B cell (primary cell): ENCODE data around the gene RRM1. TPM values are rescaled to one million over a fixed set of nuclear protein-coding genes. Genes with fewer than 3 reads are reported as not detected.

ENCODE experiments used
- ATAC-seq: fragments of 200-7000 bp; cut with Tn5 transposase; one replicate; pipeline ENCODE4 v1.10.0; 2021; ENCODE audit warnings: low read depth, mild to moderate bottlenecking, moderate number of reproducible peaks, moderate library complexity
- CTCF ChIA-PET: fragments of 350-600 bp; sonication (Branson Sonifier 250); formaldehyde crosslinking; loops from one replicate; lab custom pipeline; 2021; ENCODE audit warnings: antibody characterized with exemption, inconsistent platforms; lab: Charles Lee
- POLR2A ChIA-PET: fragments of 350-600 bp; sonication (Branson Sonifier 250); formaldehyde crosslinking; loops from one replicate; lab custom pipeline; 2021; ENCODE audit warnings: antibody characterized with exemption; lab: Charles Lee
- DNase-seq: peaks from one replicate; pipeline ENCODE4 v3.0.0; 2013
- H2AFZ ChIP-seq: 2 replicates; pipeline ENCODE4 v1.6.1; 2012; ENCODE audit warnings: mild to moderate bottlenecking, low read depth, low read length; ENCODE audit not compliant: insufficient read depth, poor library complexity, severe bottlenecking
- H3K27ac ChIP-seq, 2 donors: 1 replicate in 1 of 2; 2 replicates in 1 of 2; pipeline ENCODE4 v1.5.1; 2012 to 2013; ENCODE audit warnings: low read length in 2 of 2, mild to moderate bottlenecking in 2 of 2, moderate library complexity in 1 of 2
- H3K27me3 ChIP-seq, 4 experiments: fragments of 200-600 bp in 1 of 4; sonication (generic) in 1 of 4; replicated peaks in 1 of 4; 1 replicate in 2 of 4; 2 replicates in 2 of 4; pipeline versions ENCODE4 v1.6.1 to v1.7.0; 2013 to 2016; ENCODE audit warnings: low read length in 3 of 4, mild to moderate bottlenecking in 2 of 4, mixed read lengths in 1 of 4, moderate library complexity in 1 of 4; ENCODE audit not compliant: insufficient read depth in 4 of 4, control insufficient read depth in 3 of 4; ENCODE audit errors: control extremely low read depth in 1 of 4
- H3K36me3 ChIP-seq, 2 experiments: replicated peaks in 1 of 2; 1 replicate in 1 of 2; 2 replicates in 1 of 2; pipeline versions ENCODE4 v1.6.1 to v1.7.1; 2013; ENCODE audit warnings: low read length in 1 of 2; ENCODE audit not compliant: insufficient read depth in 2 of 2, control insufficient read depth in 1 of 2; ENCODE audit errors: control extremely low read depth in 1 of 2, extremely low read depth in 1 of 2
- H3K4me1 ChIP-seq, 2 donors: fragments of 200-600 bp in 1 of 2; sonication (generic) in 1 of 2; 1 replicate in 1 of 2; 2 replicates in 1 of 2; pipeline versions ENCODE4 v1.5.1 to v1.6.1; 2013 to 2017; ENCODE audit warnings: low read length in 2 of 2; ENCODE audit not compliant: control insufficient read depth in 2 of 2, insufficient read depth in 2 of 2
- H3K4me2 ChIP-seq: replicated peaks from 2 replicates; pipeline ENCODE3; 2012; ENCODE audit warnings: mild to moderate bottlenecking, low read depth, low read length; ENCODE audit not compliant: poor library complexity, severe bottlenecking
- H3K4me3 ChIP-seq, 5 experiments: fragments of 200-600 bp in 1 of 5; sonication (generic) in 1 of 5; 1 replicate in 3 of 5; 2 replicates in 2 of 5; pipeline versions ENCODE4 v1.5.1 to v1.7.0; 2011 to 2016; ENCODE audit warnings: low read length in 4 of 5, mild to moderate bottlenecking in 4 of 5, low read depth in 2 of 5, control low read depth in 1 of 5, moderate library complexity in 1 of 5; ENCODE audit not compliant: insufficient read depth in 1 of 5; ENCODE audit errors: control extremely low read depth in 1 of 5, extremely low read depth in 1 of 5
- H3K79me2 ChIP-seq: fragments of 200-600 bp; sonication (generic); one replicate; pipeline ENCODE4 v1.6.0; 2016; ENCODE audit warnings: low read length; ENCODE audit not compliant: control insufficient read depth, insufficient read depth
- H3K9ac ChIP-seq: fragments of 200-600 bp; sonication (generic); 2 replicates; pipeline ENCODE4 v1.6.1; 2017; ENCODE audit warnings: mild to moderate bottlenecking, low read length, moderate library complexity
- H3K9me3 ChIP-seq, 3 donors: one replicate each; pipeline versions ENCODE4 v1.6.1 to v1.7.1; 2013; ENCODE audit warnings: low read length in 2 of 3; ENCODE audit not compliant: control insufficient read depth in 2 of 3, insufficient read depth in 1 of 3; ENCODE audit errors: control extremely low read depth in 1 of 3
- H4K20me1 ChIP-seq: 2 replicates; pipeline ENCODE4 v1.6.0; 2012; ENCODE audit warnings: mild to moderate bottlenecking, low read length; ENCODE audit not compliant: insufficient read depth, control insufficient read depth, poor library complexity, severe bottlenecking
- H3K27ac Mint-ChIP-seq: one replicate; pipeline ENCODE4 v1.8.0; 2021; ENCODE audit warnings: mixed read lengths
- H3K27me3 Mint-ChIP-seq: one replicate; pipeline ENCODE4 v1.8.0; 2021; ENCODE audit warnings: mixed read lengths
- H3K4me1 Mint-ChIP-seq: one replicate; pipeline ENCODE4 v1.8.0; 2021; ENCODE audit warnings: mixed read lengths
- H3K4me3 Mint-ChIP-seq: one replicate; pipeline ENCODE4 v1.8.0; 2021; ENCODE audit warnings: mixed read lengths
- H3K9me3 Mint-ChIP-seq: one replicate; pipeline ENCODE4 v1.8.0; 2022; ENCODE audit warnings: mixed read lengths; ENCODE audit not compliant: insufficient read depth
- EZH2 ChIP-seq: IDR thresholded peaks from 2 replicates; pipeline ENCODE4 v1.6.1; 2012; ENCODE audit warnings: borderline replicate concordance, low read depth, mild to moderate bottlenecking, moderate library complexity, low read length; ENCODE audit not compliant: insufficient read depth, poor library complexity, severe bottlenecking
- WGBS: methylation state at CpG from one replicate; pipeline ENCODE4 v1.1.5; 2013; ENCODE audit warnings: missing lambda C conversion rate; ENCODE audit not compliant: insufficient coverage; 5-methylcytosine and 5-hydroxymethylcytosine counted together
- intact Hi-C: fragments of 100-400 bp; cut with micrococcal nuclease; formaldehyde crosslinking; loops from one replicate; pipeline ENCODE4 v1.10.0; 2022
- polyA plus RNA-seq: library from polyadenylated mRNA; depleted of rRNA; stranded (reverse); fragments of >200 nt; gene quantifications from 2 replicates; pipeline ENCODE4 v1.2.3, GENCODE V29; 2012
- total RNA-seq, 2 donors: library from RNA; stranded (reverse); fragments of 120-200 nt in 1 of 2; gene quantifications; 1 replicate in 1 of 2; 2 replicates in 1 of 2; pipeline versions ENCODE4 v1.2.3 to v1.2.4, GENCODE V29; 2013 to 2022
- TF ChIP-seq, protein P1 (sequence below): fragments of 200-600 bp; IDR thresholded peaks from one replicate; pipeline ENCODE4 v1.8.0; 2022; ENCODE audit warnings: antibody characterized with exemption, mild to moderate bottlenecking

RRM1 gene
- total and polyA plus RNA-seq, 2 donors (not counting 1 experiment from before 2014, with no cell fraction given): 6.0 to 24.5 TPM

DNA sequence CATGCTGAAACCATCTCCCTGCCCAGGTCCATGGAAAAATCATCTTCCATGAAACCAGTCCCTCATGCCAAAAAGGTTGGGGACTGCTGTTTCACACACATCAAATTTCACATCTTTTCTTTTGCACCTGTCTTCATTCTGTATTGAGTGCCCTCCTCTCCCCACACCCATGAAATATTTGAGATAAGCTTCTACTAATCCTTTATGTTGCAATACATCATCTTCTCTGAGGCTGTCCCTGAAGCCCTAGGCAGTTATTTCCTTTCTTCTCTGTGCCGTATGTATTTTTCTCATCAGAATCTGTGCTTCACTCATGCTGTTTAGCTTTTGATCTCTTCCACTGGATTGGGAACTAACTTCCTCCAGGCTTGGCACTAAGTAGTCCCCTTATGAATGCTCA lies 40.0 kb upstream of the RRM1 start:
- intact Hi-C loops: loop anchor here (5.0 to 10.0 kb wide), 2 partner anchors 60 to 107 kb away; no protein-coding TSS in a partner anchor
- Histone ChIP-seq H3K4me3 (no peak overlapping the region), H3K4me2 (no peak overlapping the region), H3K4me1 (peaks cover 14 to 15% of the 10 kb centered on the region in 2 donors), H4K20me1 (no peaks in the 10 kb centered on the region), H3K79me2 (peaks cover 15% of the 10 kb centered on the region), H2AFZ (no peak overlapping the region), H3K27me3 (no peaks in the 10 kb centered on the region), H3K36me3 (peaks cover 0 to 29% of the 10 kb centered on the region in 2 experiments), H3K9me3 (no peaks in the 10 kb centered on the region), H3K9ac (no peak overlapping the region), H3K27ac (no peak overlapping the region)
- WGBS: 100% methylated on average over 1 of the region's 1 CpG
- DNase-seq (no peak), ATAC-seq (no peak)
- peaks cover 21% of the 10 kb centered on the region for H3K4me1 Mint-ChIP-seq
- POLR2A ChIA-PET: no interaction called here
- no peak for TF ChIP-seq EZH2
- TF ChIP-seq, protein P1, sequence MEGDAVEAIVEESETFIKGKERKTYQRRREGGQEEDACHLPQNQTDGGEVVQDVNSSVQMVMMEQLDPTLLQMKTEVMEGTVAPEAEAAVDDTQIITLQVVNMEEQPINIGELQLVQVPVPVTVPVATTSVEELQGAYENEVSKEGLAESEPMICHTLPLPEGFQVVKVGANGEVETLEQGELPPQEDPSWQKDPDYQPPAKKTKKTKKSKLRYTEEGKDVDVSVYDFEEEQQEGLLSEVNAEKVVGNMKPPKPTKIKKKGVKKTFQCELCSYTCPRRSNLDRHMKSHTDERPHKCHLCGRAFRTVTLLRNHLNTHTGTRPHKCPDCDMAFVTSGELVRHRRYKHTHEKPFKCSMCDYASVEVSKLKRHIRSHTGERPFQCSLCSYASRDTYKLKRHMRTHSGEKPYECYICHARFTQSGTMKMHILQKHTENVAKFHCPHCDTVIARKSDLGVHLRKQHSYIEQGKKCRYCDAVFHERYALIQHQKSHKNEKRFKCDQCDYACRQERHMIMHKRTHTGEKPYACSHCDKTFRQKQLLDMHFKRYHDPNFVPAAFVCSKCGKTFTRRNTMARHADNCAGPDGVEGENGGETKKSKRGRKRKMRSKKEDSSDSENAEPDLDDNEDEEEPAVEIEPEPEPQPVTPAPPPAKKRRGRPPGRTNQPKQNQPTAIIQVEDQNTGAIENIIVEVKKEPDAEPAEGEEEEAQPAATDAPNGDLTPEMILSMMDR: no peak
- H3K9me3 Mint-ChIP-seq: no peaks in the 10 kb centered on the region
- CTCF ChIA-PET: interaction anchor here (1.1 to 8.6 kb wide), 3 partner anchors 18 to 205 kb away, joined by 3 to 77 read pairs (median 58); no protein-coding TSS in a partner anchor
- no peaks in the 10 kb centered on the region for H3K27me3 Mint-ChIP-seq
- no peak overlapping the region for H3K27ac Mint-ChIP-seq
- no peak overlapping the region for H3K4me3 Mint-ChIP-seq

- intact Hi-C loops: loop anchor here (5.0 to 10.0 kb wide), 2 partner anchors 65 to 112 kb away; no protein-coding TSS in a partner anchor
- peaks cover 14 to 15% of the 10 kb centered on the region in 2 donors for H3K4me1 ChIP-seq
- no CpG with 5 or more reads among the region's 1 CpG for WGBS
- Mint-ChIP-seq H3K27ac (no peak overlapping the region), H3K4me1 (peaks cover 20% of the 10 kb centered on the region), H3K9me3 (no peaks in the 10 kb centered on the region), H3K27me3 (no peaks in the 10 kb centered on the region), H3K4me3 (no peak overlapping the region)
- no peak overlapping the region for H3K27ac ChIP-seq
- peaks cover 0 to 48% of the 10 kb centered on the region in 2 experiments for H3K36me3 ChIP-seq
- ChIA-PET CTCF (interaction anchor here (1.0 to 8.6 kb wide), 3 partner anchors 14 to 209 kb away, joined by 3 to 77 read pairs (median 58); partner anchors contain the start of gene STIM1), POLR2A (no interaction called here)
- TF ChIP-seq, protein P1: no peak
- TF ChIP-seq EZH2: no peak
- H3K4me2 ChIP-seq: no peak overlapping the region
- no peaks in the 10 kb centered on the region for H3K27me3 ChIP-seq
- ATAC-seq (no peak), DNase-seq (no peak)
- H3K4me3 ChIP-seq: no peak overlapping the region
- no peak overlapping the region for H2AFZ ChIP-seq
- peaks cover 16% of the 10 kb centered on the region for H3K79me2 ChIP-seq
- H3K9me3 ChIP-seq: no peaks in the 10 kb centered on the region
- no peaks in the 10 kb centered on the region for H4K20me1 ChIP-seq
- H3K9ac ChIP-seq: no peak overlapping the region
These were observed 35.2 kb upstream of the RRM1 start for GRCh38 chr11:4059424-4059823.
